HG02970 (cell line): ENCODE data around the gene C10orf67.
A peak's percentile ranks its signal among the peaks of the same experiment; 100 is the strongest.
"Not testable (repeated sequence)": the region's sequence is repeated elsewhere in the genome, so short reads cannot be mapped to it uniquely, and the experiment has no call there.

Experiments
- ATAC-seq: cut with Tn5 transposase; IDR thresholded peaks from one replicate; pipeline ENCODE4 v1.9.1; 2021; ENCODE audit warnings: mild to moderate bottlenecking, moderate library complexity, moderate number of reproducible peaks; ENCODE audit not compliant: unreplicated experiment, low FRiP score

C10orf67 gene

GRCh38 chr10:23344241-23344841 is at the start of gene C10orf67:
Gene C10orf67, minus strand, starts transcription at chr10:23344797. Its CDS starts 23 bp downstream, at chr10:23344774.
- ATAC-seq, result no peak

DNA sequence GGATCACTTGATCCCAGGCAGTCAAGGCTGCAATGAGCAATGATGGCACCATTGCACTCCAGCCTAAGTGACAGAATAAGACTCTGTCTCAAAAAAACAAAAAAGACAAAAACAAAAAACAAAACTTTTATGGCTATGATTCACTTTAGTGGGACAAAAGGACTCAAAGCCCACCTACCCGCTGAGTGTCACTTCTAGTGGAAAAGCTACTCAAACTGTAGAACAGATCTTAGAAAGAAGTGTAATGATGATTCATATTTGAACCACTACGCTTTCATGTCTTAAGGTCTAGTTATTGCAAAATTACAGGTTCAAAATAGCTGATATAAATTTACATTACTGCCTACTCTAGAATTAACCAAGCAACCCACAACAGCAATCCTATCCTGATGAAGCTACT is 47.2 kb upstream of the C10orf67 start:
- ATAC-seq, result no peak

GRCh38 chr10:23390809-23391208 is 46.2 kb upstream of the C10orf67 start:
- ATAC-seq, result no peak

DNA sequence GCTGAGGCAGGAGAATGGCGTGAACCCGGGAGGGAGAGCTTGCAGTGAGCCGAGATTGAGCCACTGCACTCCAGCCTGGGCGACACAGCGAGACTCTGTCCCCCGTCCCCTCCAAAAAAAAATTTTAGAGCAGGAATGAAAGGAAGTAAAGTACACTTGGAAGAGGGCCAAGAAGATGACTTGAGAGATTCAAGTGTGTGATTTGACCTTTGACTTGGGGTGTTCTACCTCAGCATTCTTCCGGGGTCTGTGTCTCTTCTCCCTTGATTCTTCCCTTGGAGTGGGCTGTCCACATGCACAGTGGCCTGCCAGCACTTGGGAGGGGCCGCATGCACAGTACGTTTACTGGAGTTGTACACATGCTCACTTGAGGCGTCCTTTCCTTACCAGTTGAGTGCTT is 45.8 kb upstream of the C10orf67 start:
- not testable (repeated sequence) for ATAC-seq

DNA sequence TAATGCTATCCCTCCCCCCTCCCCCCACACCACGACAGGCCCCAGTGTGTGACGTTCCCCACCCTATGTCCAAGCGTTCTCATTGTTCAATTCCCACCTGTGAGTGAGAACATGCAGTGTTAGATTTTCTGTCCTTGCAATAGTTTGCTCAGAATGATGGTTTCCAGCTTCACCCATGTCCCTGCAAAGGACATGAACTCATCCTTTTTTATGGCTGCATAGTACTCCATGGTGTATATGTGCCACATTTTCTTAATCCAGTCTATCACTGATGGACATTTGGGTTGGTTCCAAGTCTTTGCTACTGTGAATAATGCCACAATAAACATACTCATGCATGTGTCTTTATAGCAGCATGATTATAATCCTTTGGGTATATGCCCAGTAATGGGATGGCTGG is 42.9 kb upstream of the C10orf67 start:
- ATAC-seq, result not testable (repeated sequence)

GRCh38 chr10:23386052-23386451 is 41.5 kb upstream of the C10orf67 start:
- no peak for ATAC-seq

DNA sequence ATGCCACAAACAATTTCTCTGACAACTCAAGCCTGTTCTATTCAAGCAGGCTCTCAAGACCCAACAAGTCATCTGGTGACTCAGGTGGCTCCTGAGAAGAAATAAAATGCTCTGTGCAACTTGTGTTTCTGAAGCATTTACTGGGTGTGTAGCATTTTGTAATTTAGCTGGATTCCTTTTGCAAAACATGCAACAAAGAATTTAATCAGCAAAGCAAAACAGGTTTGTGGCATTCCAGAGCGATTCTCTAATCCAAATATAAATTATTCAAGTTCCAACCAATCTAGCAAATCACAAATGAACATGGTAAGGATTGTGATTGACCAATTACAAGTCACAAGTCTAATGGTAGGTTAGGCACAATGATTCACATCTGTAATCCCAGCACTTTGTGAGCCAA is 39.8 kb upstream of the C10orf67 start:
- no peak for ATAC-seq

GRCh38 chr10:23383637-23384036 is 39.0 kb upstream of the C10orf67 start:
- no peak for ATAC-seq

- no peak for ATAC-seq
Measured at GRCh38 chr10:23381298-23382040, 36.9 kb upstream of the C10orf67 start.

DNA sequence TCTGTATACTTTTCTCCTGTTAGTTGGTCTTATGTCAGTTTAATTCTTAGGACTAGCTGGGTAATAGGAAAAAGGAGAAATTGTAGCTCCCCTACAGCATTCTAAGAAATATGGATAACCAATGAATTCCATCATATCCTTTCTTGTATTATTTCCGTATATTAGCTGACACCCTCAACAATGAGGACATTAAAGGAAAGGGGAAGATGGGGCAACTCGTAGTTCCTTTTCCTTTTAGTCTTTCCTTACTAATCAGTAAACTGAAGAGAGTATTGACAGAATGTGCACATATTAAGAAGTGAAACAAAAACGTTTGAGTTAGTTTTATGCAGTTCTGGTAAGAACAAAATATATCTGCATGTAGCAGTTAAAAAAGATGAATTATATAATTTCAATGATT is 35.1 kb upstream of the C10orf67 start:
- ATAC-seq, result no peak

GRCh38 chr10:23376229-23376655 is 31.6 kb upstream of the C10orf67 start:
- no peak for ATAC-seq

GRCh38 chr10:23375366-23375765 is 30.8 kb upstream of the C10orf67 start:
- no peak for ATAC-seq

DNA sequence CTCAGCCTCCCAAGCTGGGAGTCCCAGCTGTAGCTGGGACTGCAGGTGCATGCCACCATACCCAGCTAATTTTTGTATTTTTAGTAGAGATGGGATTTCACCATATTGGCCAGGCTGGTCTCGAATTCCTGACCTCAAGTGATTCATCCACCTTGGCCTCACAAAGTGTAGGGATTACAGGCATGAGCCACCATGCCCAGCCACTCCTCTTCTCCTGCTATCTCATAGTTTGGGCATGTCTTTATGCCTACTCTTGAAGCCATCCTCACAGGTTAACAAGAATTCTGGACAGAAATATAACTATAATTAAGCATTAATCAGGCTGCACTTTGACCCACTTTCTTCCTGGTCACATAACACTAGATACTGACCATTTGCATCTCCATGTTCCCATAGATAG is 28.6 kb upstream of the C10orf67 start:
- no peak for ATAC-seq

DNA sequence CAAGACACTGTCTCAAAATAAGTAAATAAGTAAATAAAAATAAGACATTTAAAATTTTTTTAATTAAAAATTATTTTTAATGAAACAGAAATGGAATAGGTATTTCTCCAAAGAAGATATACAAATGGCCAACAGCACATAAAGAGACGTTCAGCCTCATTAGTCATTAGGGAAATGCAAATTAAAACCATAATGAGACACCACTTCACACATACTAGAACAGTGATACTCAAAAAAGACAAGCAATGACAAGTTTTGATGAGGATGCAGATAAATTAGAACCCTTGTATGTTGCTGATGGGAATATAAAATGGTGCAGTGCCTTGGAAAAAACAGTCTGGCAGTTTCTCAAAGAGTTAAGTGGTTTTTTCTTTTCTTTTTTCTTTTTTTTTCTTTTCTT is 26.5 kb upstream of the C10orf67 start:
- ATAC-seq, result no peak

- no peak for ATAC-seq
Measured at GRCh38 chr10:23370106-23370505, 25.5 kb upstream of the C10orf67 start.

DNA sequence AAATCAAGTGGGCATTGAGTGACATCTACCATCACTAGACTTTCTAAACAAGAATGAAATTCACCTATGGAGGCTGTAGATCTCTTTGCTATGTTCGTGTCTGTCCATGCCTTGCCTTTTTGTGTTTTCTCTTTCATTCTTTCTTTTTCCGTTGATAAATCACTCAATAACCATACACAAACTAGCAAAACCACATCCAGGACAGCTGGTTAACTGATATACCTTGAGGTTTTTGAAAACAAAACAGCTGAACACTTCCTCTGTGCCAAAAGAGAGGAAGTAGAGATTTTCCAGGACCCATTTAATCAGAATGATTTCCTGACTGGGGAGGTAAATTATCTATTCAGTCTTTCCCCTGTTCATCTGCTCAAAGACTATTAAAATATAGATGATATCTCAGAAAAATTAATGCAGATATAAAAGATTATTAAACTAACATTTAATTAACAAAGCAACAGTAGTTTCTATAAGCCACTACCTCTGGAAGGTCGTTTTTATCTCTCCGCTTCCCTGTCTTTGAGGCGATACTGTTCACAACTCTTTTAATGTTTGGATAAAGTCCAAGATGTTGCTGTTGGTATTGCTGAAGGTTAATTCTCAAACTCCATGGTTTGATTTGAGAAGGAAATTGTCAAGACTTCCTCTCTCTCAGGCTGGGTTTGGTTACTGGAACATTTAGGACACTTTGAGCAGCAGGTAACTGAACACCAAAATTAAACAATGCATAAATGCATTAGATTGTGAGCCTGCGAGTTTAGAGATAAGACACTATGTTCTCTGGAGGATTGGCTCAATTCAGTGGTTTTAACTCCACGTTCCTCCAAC is 24.4 kb upstream of the C10orf67 start:
- peak; percentile 67 for ATAC-seq

- no peak for ATAC-seq
Measured at GRCh38 chr10:23367896-23368595, 23.4 kb upstream of the C10orf67 start.

- ATAC-seq, result not testable (repeated sequence)
Measured at GRCh38 chr10:23365417-23366030, 20.9 kb upstream of the C10orf67 start.

- ATAC-seq, result no peak
Measured at GRCh38 chr10:23364378-23364777, 19.8 kb upstream of the C10orf67 start.

- ATAC-seq, result peak; percentile 2
Measured at GRCh38 chr10:23363793-23364135, 19.2 kb upstream of the C10orf67 start.
